ENCODE data around the gene HDAC8.

DNA sequence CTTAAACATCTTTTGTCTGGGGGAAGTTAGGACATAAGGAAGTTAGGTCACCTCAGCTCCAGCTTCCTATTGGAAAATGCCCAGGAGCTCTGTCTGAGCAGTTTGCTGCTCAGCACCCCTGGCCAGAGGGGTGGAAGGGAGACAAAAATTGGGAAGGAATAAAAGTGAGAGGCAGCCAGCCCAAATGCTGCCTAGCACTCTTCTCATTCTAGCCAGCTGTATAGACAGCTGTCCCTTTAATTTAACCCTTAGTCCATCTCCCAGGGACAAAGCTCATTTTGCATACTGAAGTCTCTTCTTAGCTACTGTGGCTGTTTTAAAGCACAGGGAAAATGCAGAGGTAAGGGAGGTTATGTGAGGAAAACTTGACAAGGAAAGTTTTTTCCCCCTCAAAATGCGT lies 177.4 kb downstream of the HDAC8 start:
- no peak for TF ChIP-seq POLR2AphosphoS5 (IDR thresholded peaks at IDR 0.05; ENCODE audit: low read depth, low read length)
- TF ChIP-seq, protein P1, sequence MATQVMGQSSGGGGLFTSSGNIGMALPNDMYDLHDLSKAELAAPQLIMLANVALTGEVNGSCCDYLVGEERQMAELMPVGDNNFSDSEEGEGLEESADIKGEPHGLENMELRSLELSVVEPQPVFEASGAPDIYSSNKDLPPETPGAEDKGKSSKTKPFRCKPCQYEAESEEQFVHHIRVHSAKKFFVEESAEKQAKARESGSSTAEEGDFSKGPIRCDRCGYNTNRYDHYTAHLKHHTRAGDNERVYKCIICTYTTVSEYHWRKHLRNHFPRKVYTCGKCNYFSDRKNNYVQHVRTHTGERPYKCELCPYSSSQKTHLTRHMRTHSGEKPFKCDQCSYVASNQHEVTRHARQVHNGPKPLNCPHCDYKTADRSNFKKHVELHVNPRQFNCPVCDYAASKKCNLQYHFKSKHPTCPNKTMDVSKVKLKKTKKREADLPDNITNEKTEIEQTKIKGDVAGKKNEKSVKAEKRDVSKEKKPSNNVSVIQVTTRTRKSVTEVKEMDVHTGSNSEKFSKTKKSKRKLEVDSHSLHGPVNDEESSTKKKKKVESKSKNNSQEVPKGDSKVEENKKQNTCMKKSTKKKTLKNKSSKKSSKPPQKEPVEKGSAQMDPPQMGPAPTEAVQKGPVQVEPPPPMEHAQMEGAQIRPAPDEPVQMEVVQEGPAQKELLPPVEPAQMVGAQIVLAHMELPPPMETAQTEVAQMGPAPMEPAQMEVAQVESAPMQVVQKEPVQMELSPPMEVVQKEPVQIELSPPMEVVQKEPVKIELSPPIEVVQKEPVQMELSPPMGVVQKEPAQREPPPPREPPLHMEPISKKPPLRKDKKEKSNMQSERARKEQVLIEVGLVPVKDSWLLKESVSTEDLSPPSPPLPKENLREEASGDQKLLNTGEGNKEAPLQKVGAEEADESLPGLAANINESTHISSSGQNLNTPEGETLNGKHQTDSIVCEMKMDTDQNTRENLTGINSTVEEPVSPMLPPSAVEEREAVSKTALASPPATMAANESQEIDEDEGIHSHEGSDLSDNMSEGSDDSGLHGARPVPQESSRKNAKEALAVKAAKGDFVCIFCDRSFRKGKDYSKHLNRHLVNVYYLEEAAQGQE (IDR thresholded peaks at IDR 0.05; ENCODE audit: insufficient read depth in 1 of 2, low read depth in 2 of 2, low read length in 2 of 2): no peak

Data from PFSK-1 (cell line).